Thymus (tissue), 11 donors: ENCODE measurements around the gene RBM11. TPM values are rescaled to one million over a fixed set of nuclear protein-coding genes. Genes with fewer than 3 reads are reported as not detected.

Source experiments
- DNase-seq, 9 donors: peaks; one replicate each; pipeline ENCODE4 v3.0.0-alpha.2; 2013; ENCODE audit warnings: low spot score in 9 of 9, low read depth in 6 of 9, missing footprints in 1 of 9
- H3K27ac ChIP-seq, 2 donors: one replicate each; pipeline ENCODE4 v1.5.1; 2013; ENCODE audit warnings: control low read depth in 1 of 2, low read depth in 1 of 2, low read length in 1 of 2, mild to moderate bottlenecking in 1 of 2, moderate library complexity in 1 of 2
- H3K27me3 ChIP-seq, 2 donors: one replicate each; pipeline ENCODE4 v1.5.1; 2013; ENCODE audit warnings: low read length in 1 of 2; ENCODE audit not compliant: control insufficient read depth in 2 of 2, insufficient read depth in 1 of 2
- H3K36me3 ChIP-seq, 2 donors: one replicate each; pipeline ENCODE4 v1.5.1; 2013; ENCODE audit warnings: low read length in 1 of 2, mild to moderate bottlenecking in 1 of 2, moderate library complexity in 1 of 2; ENCODE audit not compliant: control insufficient read depth in 2 of 2, insufficient read depth in 2 of 2
- H3K4me1 ChIP-seq, 2 donors: one replicate each; pipeline ENCODE4 v1.5.1; 2013; ENCODE audit warnings: low read length in 2 of 2; ENCODE audit not compliant: control insufficient read depth in 2 of 2, insufficient read depth in 2 of 2
- H3K4me3 ChIP-seq, 2 donors: one replicate each; pipeline ENCODE4 v1.5.1; 2013; ENCODE audit warnings: low read length in 2 of 2, control low read depth in 1 of 2, mild to moderate bottlenecking in 1 of 2
- H3K9me3 ChIP-seq, 2 donors: one replicate each; pipeline ENCODE4 v1.5.1; 2013; ENCODE audit warnings: low read length in 1 of 2, mild to moderate bottlenecking in 1 of 2; ENCODE audit not compliant: control insufficient read depth in 2 of 2, insufficient read depth in 1 of 2
- WGBS: extraction: QIAGEN DNeasy Blood & Tissue Kit; methylation state at CpG from one replicate; pipeline ENCODE4 v1.1.7; 2013; 5-methylcytosine and 5-hydroxymethylcytosine counted together
- polyA plus RNA-seq: library from polyadenylated mRNA; stranded (reverse); fragments of 200-250 nt; gene quantifications from one replicate; pipeline ENCODE4 v1.2.3, GENCODE V29; 2013
- total RNA-seq: library from RNA; stranded (reverse); fragments of 120-200 nt; gene quantifications from one replicate; pipeline ENCODE4 v1.2.4, GENCODE V29; 2013
- donor health status: healthy.

RBM11 gene
- total and polyA plus RNA-seq, 2 donors = 0.90 to 3.5 TPM

- 93% methylated on average over 2 of the region's 2 CpGs for WGBS
- Histone ChIP-seq H3K9me3 (no peaks in the 10 kb centered on the region), H3K36me3 (no peaks in the 10 kb centered on the region)
Observed at GRCh38 chr21:14239281-14239680, 23.3 kb downstream of the RBM11 start.

GRCh38 chr21:14241297-14241696 is 25.3 kb downstream of the RBM11 start:
- H3K4me3 ChIP-seq = no peak overlapping the region
- 46% methylated on average over 2 of the region's 2 CpGs for WGBS
- DNase-seq = peak in 3 of 9 donors; percentile 9 to 44 (median 28)
- no peaks in the 10 kb centered on the region for H3K36me3 ChIP-seq
- H3K27me3 ChIP-seq = no peaks in the 10 kb centered on the region
- H3K27ac ChIP-seq = no peak overlapping the region
- no peaks in the 10 kb centered on the region for H3K9me3 ChIP-seq
- H3K4me1 ChIP-seq = no peaks in the 10 kb centered on the region

More at GRCh38 chr21:14239281-14239680, 23.3 kb downstream of the RBM11 start:
- DNase-seq = no peak
- no peaks in the 10 kb centered on the region for H3K4me1 ChIP-seq
- H3K27me3 ChIP-seq = no peaks in the 10 kb centered on the region
- H3K27ac ChIP-seq = no peak overlapping the region
- no peak overlapping the region for H3K4me3 ChIP-seq

- no peak for DNase-seq
- WGBS = 95% methylated on average over 1 of the region's 1 CpG
- Histone ChIP-seq H3K4me1 (no peaks in the 10 kb centered on the region), H3K36me3 (no peaks in the 10 kb centered on the region), H3K4me3 (no peak overlapping the region), H3K9me3 (no peaks in the 10 kb centered on the region), H3K27me3 (no peaks in the 10 kb centered on the region), H3K27ac (no peak overlapping the region)
Observed at GRCh38 chr21:14243461-14243860, 27.5 kb downstream of the RBM11 start.

DNA sequence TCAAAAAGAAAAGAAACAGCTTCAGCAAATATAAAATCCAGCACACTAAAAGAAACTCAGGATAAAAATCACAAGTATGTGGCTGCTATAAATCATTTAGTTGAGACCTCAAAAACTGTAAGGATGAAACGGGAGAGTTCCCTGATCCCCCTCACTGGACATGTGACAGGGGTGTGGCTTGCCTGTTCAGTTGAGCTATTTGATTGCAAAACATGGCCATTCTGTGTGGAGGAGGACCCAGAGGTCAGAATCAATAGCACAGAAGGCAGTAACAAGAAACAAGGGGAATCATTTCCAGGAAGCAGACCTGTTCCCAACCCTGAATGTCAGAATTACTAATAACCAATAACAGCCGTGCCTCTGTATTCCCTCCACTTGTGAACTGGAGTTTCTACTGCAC is 27.9 kb downstream of the RBM11 start:
- no peaks in the 10 kb centered on the region for H3K36me3 ChIP-seq
- WGBS = 79% methylated on average over 2 of the region's 2 CpGs
- no peak overlapping the region for H3K4me3 ChIP-seq
- DNase-seq = no peak
- H3K27me3 ChIP-seq = no peaks in the 10 kb centered on the region
- H3K9me3 ChIP-seq = no peaks in the 10 kb centered on the region
- H3K27ac ChIP-seq = no peak overlapping the region
- no peaks in the 10 kb centered on the region for H3K4me1 ChIP-seq

GRCh38 chr21:14244911-14245310 is 29.0 kb downstream of the RBM11 start:
- H3K9me3 ChIP-seq = no peaks in the 10 kb centered on the region
- H3K4me1 ChIP-seq = no peaks in the 10 kb centered on the region
- no peak overlapping the region for H3K27ac ChIP-seq
- no peaks in the 10 kb centered on the region for H3K36me3 ChIP-seq
- no peak for DNase-seq
- H3K4me3 ChIP-seq = no peak overlapping the region
- no peaks in the 10 kb centered on the region for H3K27me3 ChIP-seq

DNA sequence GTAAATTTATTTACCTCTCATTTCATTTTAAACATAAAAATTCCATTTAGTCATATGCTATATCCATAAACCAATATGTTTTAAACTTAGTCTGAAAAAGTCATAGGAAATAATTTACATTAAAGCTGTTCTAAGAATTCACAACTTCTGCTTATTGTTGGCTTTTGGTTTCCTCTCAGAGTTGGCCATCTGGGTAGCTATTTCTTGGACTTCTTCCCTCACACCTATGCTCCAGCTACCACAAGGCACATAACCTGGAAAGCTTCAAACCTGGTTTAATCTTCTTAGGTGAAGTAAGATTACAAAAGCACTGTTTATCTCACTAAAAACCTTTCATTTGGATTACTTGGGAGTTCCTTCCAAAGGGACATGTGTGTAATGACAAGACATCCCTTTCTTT is 29.8 kb downstream of the RBM11 start:
- no peaks in the 10 kb centered on the region for H3K36me3 ChIP-seq
- no peaks in the 10 kb centered on the region for H3K4me1 ChIP-seq
- no peaks in the 10 kb centered on the region for H3K9me3 ChIP-seq
- no peak for DNase-seq
- no peak overlapping the region for H3K27ac ChIP-seq
- H3K4me3 ChIP-seq = no peak overlapping the region
- no peaks in the 10 kb centered on the region for H3K27me3 ChIP-seq

GRCh38 chr21:14251336-14251735 is 35.4 kb downstream of the RBM11 start:
- no peaks in the 10 kb centered on the region for H3K9me3 ChIP-seq
- no peaks in the 10 kb centered on the region for H3K4me1 ChIP-seq
- H3K27me3 ChIP-seq = no peaks in the 10 kb centered on the region
- no peaks in the 10 kb centered on the region for H3K36me3 ChIP-seq
- no peak overlapping the region for H3K4me3 ChIP-seq
- no peak overlapping the region for H3K27ac ChIP-seq
- WGBS = 81% methylated on average over 1 of the region's 1 CpG
- DNase-seq = no peak

DNA sequence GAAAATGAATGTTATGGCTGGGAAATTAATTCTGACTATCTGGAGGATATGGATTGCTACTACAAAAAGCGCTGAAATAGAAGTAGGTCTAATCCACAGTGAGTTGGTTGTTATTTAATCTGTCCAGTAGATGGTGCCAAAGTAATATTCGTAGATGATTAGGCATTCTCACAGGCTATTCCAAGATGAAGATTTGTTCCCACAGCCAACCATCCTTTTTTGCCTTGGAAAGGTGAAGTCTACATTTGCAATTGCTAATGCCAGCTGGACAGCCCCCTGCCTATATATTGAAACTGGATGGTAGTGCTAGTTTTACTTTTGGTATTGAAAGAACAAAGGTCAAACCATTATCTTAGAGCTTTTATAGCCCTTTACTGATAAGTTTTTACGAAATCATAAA is 43.8 kb downstream of the RBM11 start:
- 53% methylated on average over 3 of the region's 3 CpGs for WGBS
- H3K4me3 ChIP-seq = no peak overlapping the region
- no peaks in the 10 kb centered on the region for H3K9me3 ChIP-seq
- H3K4me1 ChIP-seq = no peaks in the 10 kb centered on the region
- H3K36me3 ChIP-seq = no peaks in the 10 kb centered on the region
- H3K27me3 ChIP-seq = no peaks in the 10 kb centered on the region
- DNase-seq = peak in 5 of 9 donors; percentile 7 to 53 (median 13)
- no peak overlapping the region for H3K27ac ChIP-seq

DNA sequence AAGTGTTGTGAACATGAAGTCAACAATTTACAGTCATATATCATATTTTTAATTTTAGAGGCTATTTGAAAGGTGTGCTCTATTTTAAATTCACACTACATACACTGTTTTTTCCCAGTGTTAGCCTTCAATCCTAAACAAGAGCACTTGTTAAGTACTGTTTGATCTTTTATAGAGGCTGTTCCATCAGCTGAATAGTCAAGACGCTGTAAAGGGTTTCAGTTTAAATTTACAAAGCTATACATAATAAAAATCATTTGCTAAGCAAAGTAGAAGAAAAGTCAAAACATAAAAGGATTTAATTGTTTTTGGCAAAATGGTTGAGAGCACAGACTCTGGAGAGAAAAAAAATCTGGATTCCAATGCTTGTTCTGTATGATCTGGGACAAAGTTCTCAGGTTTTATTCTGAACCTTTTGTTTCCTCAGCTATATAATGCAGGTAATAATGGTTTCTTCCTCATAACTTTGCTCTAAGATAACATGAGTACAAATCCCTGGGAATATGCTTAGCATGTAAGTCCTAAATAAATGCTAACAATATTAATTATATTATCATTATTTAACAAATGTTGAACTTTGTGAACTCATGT is 44.3 kb downstream of the RBM11 start:
- Histone ChIP-seq H3K9me3 (no peaks in the 10 kb centered on the region), H3K27me3 (no peaks in the 10 kb centered on the region), H3K4me3 (no peak overlapping the region), H3K27ac (no peak overlapping the region), H3K4me1 (no peaks in the 10 kb centered on the region), H3K36me3 (no peaks in the 10 kb centered on the region)
- no peak for DNase-seq
- WGBS = 66% methylated on average over 1 of the region's 1 CpG

DNA sequence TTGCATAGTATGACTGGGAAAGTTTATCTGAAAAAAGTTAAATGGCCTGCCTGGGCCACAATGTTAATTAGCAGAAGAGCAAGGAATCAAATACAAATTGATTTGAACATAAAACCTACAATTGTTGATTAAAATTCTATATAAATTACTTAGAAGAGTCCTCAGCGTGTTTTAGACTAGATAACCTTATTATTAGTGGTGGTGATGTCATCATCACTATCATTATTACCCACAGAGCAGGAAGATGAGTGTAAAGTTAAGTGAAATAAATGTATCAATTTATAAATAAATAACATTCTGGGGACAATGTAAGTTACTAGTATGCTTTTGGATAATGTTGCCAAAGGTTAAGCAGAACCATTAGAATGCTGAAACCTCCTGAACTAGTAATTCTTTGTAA is 46.1 kb downstream of the RBM11 start:
- Histone ChIP-seq H3K9me3 (no peaks in the 10 kb centered on the region), H3K27ac (no peak overlapping the region), H3K4me3 (no peak overlapping the region), H3K27me3 (no peaks in the 10 kb centered on the region), H3K4me1 (no peaks in the 10 kb centered on the region), H3K36me3 (no peaks in the 10 kb centered on the region)
- WGBS = 94% methylated on average over 1 of the region's 1 CpG
- no peak for DNase-seq
